Omental fat pad (tissue), 4 donors: ENCODE measurements around the gene VPS11. TPM values are rescaled to one million over a fixed set of nuclear protein-coding genes. Genes with fewer than 3 reads are reported as not detected.
"Not testable (repeated sequence)": the region's sequence is repeated elsewhere in the genome, so short reads cannot be mapped to it uniquely, and the experiment has no call there.

Experiments
- ATAC-seq: fragments of 150-250 bp; one replicate; pipeline ENCODE4 v1.9.1; 2016; ENCODE audit warnings: mild to moderate bottlenecking, moderate library complexity; ENCODE audit not compliant: low FRiP score
- DNase-seq: peaks from one replicate; pipeline ENCODE4 v3.0.0-alpha.2; 2019; ENCODE audit warnings: low spot score
- CTCF ChIP-seq, 3 donors: fragments of 450-650 bp; IDR thresholded peaks; one replicate each; pipeline ENCODE4 v1.5.1; 2016 to 2017; ENCODE audit warnings: antibody characterized with exemption in 3 of 3, mild to moderate bottlenecking in 3 of 3, moderate library complexity in 2 of 3
- total RNA-seq, 4 donors: library from RNA; depleted of rRNA; stranded (reverse); fragments of >200 nt; gene quantifications; one replicate each; pipeline ENCODE4 v1.1.0, GENCODE V29; 2016

The VPS11 gene
- total RNA-seq, 4 donors from 2014 or later, result 31.5 to 39.2 (median 32.7) TPM

- ATAC-seq (no peak), DNase-seq (no peak)
- TF ChIP-seq CTCF (IDR thresholded peaks at IDR 0.05), result no peak
Observed at GRCh38 chr11:119029069-119029339, 38.6 kb upstream of the VPS11 start.

- DNase-seq (no peak), ATAC-seq (no peak)
- TF ChIP-seq CTCF (IDR thresholded peaks at IDR 0.05), result no peak
Observed at GRCh38 chr11:119029340-119030028, 38.1 kb upstream of the VPS11 start.

GRCh38 chr11:119030029-119030328 lies 37.6 kb upstream of the VPS11 start:
- no peak for TF ChIP-seq CTCF (IDR thresholded peaks at IDR 0.05)
- no peak for ATAC-seq
- no peak for DNase-seq

GRCh38 chr11:119030329-119031047 lies 37.1 kb upstream of the VPS11 start, which contains the start of gene SLC37A4:
TSS of gene SLC37A4 (minus strand) at chr11:119030877.
- ATAC-seq, result peak; percentile 98
- TF ChIP-seq CTCF (IDR thresholded peaks at IDR 0.05), result no peak
- DNase-seq, result peak; percentile 84

- DNase-seq (no peak), ATAC-seq (no peak)
- no peak for TF ChIP-seq CTCF (IDR thresholded peaks at IDR 0.05)
Observed at GRCh38 chr11:119031912-119032280, 35.7 kb upstream of the VPS11 start.

- DNase-seq, ATAC-seq: not testable (repeated sequence)
Observed at GRCh38 chr11:119033421-119033820, 34.2 kb upstream of the VPS11 start.

- no peak for TF ChIP-seq CTCF (IDR thresholded peaks at IDR 0.05)
- ATAC-seq (no peak), DNase-seq (no peak)
Observed at GRCh38 chr11:119034813-119035212, 32.8 kb upstream of the VPS11 start.
